K562 (cell line): ENCODE measurements around the gene PPM1H. TPM values are rescaled to one million over a fixed set of nuclear protein-coding genes. Genes with fewer than 3 reads are reported as not detected.
A peak's percentile ranks its signal among the peaks of the same experiment; 100 is the strongest.

Source experiments
- ESRRA ChIP-seq: fragments of 450-650 bp; IDR thresholded peaks from 2 replicates; pipeline ENCODE4 v1.6.1; 2014; ENCODE audit warnings: low read depth, mild to moderate bottlenecking, moderate library complexity, borderline replicate concordance
- HNRNPL ChIP-seq: fragments of 200-400 bp; formaldehyde crosslinking; IDR thresholded peaks from 2 replicates; pipeline ENCODE4 v1.6.1; 2017; ENCODE audit warnings: low read depth, mild to moderate bottlenecking, low read length
- PHF8 ChIP-seq: fragments of 200-600 bp; sonication (generic); IDR thresholded peaks from 2 replicates; pipeline ENCODE4 v1.6.1; 2012; ENCODE audit warnings: mixed run types, mild to moderate bottlenecking, inconsistent platforms, low read length, moderate library complexity, borderline replicate concordance
- POLR2G ChIP-seq: fragments of 200-400 bp; formaldehyde crosslinking; IDR thresholded peaks from 2 replicates; pipeline ENCODE4 v1.6.1; 2017; ENCODE audit warnings: low read depth, mild to moderate bottlenecking, antibody characterized with exemption, low read length, moderate library complexity
- POLR2H ChIP-seq: IDR thresholded peaks from 2 replicates; pipeline ENCODE4 v1.6.1; 2016; ENCODE audit warnings: missing genetic modification characterization, low read depth, mild to moderate bottlenecking, control low read depth, missing compliant biosample characterization, moderate library complexity
- POLR3A ChIP-seq: IDR thresholded peaks from 2 replicates; pipeline ENCODE4 v1.6.1; 2011; ENCODE audit warnings: borderline replicate concordance, mild to moderate bottlenecking, moderate library complexity; ENCODE audit not compliant: insufficient read length, insufficient read depth; ENCODE audit errors: extremely low read depth
- RBFOX2 ChIP-seq: fragments of 200-400 bp; formaldehyde crosslinking; IDR thresholded peaks from 2 replicates; pipeline ENCODE4 v1.6.1; 2017; ENCODE audit warnings: low read depth, mild to moderate bottlenecking, low read length, moderate library complexity
- SIRT6 ChIP-seq: IDR thresholded peaks from one replicate; pipeline ENCODE4 v1.6.1; 2012; ENCODE audit warnings: low read depth, mild to moderate bottlenecking, control low read depth, inconsistent platforms, low read length, moderate library complexity
- SP1 ChIP-seq: sonication (generic); formaldehyde crosslinking; IDR thresholded peaks from 2 replicates; pipeline ENCODE4 v1.8.1; 2022; ENCODE audit warnings: mild to moderate bottlenecking, missing genetic modification reagents
- TBL1XR1 ChIP-seq, 2 experiments: IDR thresholded peaks; 2 replicates each; pipeline ENCODE4 v1.6.1; 2012; ENCODE audit warnings: improper control_type of control experiment in 2 of 2, low read length in 2 of 2, mild to moderate bottlenecking in 1 of 2
- polyA plus RNA-seq, 8 experiments: library from polyadenylated mRNA; depleted of rRNA in 4 of 8; stranded (reverse) in 5 of 8; unstranded in 3 of 8; fragments of >200 nt; fragmentation: Nextera tagmentation in 2 of 8; fragmentation: Illumina TruSeq in 1 of 8; extraction: Ambion mirVana in 2 of 8; extraction: Trizol in 1 of 8; gene quantifications; 2 replicates each; pipeline versions ENCODE4 v1.2.1 to v1.2.3, GENCODE V29; 2011 to 2014; ENCODE audit warnings: inconsistent platforms in 1 of 8, missing spikeins in 1 of 8
- total RNA-seq, 7 experiments: library from RNA; depleted of rRNA in 6 of 7; stranded (reverse); fragments of >200 nt in 6 of 7; fragmentation: Illumina TruSeq in 2 of 7; extraction: Trizol in 2 of 7; gene quantifications; 2 replicates each; pipeline versions ENCODE4 v1.2.1 to v1.2.3, GENCODE V29; 2011 to 2021; ENCODE audit warnings: low replicate concordance in 1 of 7
- TF ChIP-seq, protein P1 (sequence below): fragments of 250-450 bp; sonication (Bioruptor Pico); IDR thresholded peaks from 2 replicates; pipeline ENCODE4 v1.4.0; 2020; ENCODE audit warnings: mild to moderate bottlenecking, moderate library complexity, borderline replicate concordance
- TF ChIP-seq, protein P2 (sequence below): fragments of 250-450 bp; sonication (Bioruptor Pico); IDR thresholded peaks from 2 replicates; pipeline ENCODE4 v1.8.0; 2022; ENCODE audit warnings: inconsistent platforms, mild to moderate bottlenecking, moderate library complexity, borderline replicate concordance
- TF ChIP-seq, protein P3 (sequence below): fragments of 250-450 bp; sonication (Bioruptor Pico); IDR thresholded peaks from 2 replicates; pipeline ENCODE4 v1.4.0; 2020; ENCODE audit warnings: borderline replicate concordance
- TF ChIP-seq, protein P4 (sequence below): sonication (generic); formaldehyde crosslinking; IDR thresholded peaks from 2 replicates; pipeline ENCODE4 v1.8.1; 2023; ENCODE audit warnings: mild to moderate bottlenecking, missing genetic modification reagents
- TF ChIP-seq, protein P5 (sequence below), 2 experiments: IDR thresholded peaks; 2 replicates each; pipeline ENCODE4 v1.6.1; 2012; ENCODE audit warnings: improper control_type of control experiment in 2 of 2, low read depth in 2 of 2, low read length in 2 of 2, borderline replicate concordance in 1 of 2

The PPM1H gene
- total and polyA plus RNA-seq, 9 of the 15 experiments (the other 6 are each of a cell fraction or from before 2014, with no cell fraction given): 5.3 to 29.3 (median 11.3) TPM

DNA sequence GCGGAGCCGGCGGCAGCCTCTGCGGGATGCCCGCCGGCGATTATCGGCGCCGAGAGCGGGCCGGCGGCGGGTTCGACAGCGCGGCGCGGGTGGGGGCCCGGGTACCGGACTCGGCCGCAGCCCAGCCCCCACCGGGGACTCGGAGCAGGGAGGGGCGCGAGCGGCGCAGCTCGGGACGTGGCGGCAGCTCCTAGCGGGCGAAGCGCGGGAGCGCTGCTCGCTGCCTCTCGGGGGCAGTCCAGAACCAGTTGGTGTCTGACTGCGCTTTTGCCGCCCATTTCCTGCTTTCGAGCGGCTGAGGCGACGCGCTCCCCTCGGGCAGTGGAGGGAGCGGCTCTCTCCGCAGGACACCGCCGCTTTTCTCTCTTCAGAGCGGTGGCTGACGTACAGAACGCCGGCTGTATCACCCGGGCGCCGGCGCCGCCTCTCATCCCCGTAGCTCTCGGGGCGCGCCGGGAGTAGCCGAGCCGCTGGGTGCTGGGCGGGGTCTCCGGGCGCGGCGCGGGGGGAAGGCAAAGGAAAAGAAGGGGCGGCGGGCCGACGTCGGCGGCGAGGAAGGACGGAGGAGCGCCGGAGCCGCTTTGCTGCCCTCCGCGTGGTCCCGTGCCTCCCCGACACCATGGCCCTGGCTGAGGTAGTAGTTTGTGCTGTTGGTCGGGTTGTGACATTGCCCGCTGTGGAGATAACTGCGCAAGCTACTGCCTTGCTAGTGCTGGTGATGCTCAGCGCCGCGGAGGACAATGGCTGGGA, 331.7 kb downstream of the PPM1H start (continued):
- TF ChIP-seq, protein P1, sequence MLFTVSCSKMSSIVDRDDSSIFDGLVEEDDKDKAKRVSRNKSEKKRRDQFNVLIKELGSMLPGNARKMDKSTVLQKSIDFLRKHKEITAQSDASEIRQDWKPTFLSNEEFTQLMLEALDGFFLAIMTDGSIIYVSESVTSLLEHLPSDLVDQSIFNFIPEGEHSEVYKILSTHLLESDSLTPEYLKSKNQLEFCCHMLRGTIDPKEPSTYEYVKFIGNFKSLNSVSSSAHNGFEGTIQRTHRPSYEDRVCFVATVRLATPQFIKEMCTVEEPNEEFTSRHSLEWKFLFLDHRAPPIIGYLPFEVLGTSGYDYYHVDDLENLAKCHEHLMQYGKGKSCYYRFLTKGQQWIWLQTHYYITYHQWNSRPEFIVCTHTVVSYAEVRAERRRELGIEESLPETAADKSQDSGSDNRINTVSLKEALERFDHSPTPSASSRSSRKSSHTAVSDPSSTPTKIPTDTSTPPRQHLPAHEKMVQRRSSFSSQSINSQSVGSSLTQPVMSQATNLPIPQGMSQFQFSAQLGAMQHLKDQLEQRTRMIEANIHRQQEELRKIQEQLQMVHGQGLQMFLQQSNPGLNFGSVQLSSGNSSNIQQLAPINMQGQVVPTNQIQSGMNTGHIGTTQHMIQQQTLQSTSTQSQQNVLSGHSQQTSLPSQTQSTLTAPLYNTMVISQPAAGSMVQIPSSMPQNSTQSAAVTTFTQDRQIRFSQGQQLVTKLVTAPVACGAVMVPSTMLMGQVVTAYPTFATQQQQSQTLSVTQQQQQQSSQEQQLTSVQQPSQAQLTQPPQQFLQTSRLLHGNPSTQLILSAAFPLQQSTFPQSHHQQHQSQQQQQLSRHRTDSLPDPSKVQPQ (CRISPR knock-in tag): no peak
- peak; percentile 56 for TF ChIP-seq SP1 (CRISPR knock-in tag)
- TF ChIP-seq, protein P2, sequence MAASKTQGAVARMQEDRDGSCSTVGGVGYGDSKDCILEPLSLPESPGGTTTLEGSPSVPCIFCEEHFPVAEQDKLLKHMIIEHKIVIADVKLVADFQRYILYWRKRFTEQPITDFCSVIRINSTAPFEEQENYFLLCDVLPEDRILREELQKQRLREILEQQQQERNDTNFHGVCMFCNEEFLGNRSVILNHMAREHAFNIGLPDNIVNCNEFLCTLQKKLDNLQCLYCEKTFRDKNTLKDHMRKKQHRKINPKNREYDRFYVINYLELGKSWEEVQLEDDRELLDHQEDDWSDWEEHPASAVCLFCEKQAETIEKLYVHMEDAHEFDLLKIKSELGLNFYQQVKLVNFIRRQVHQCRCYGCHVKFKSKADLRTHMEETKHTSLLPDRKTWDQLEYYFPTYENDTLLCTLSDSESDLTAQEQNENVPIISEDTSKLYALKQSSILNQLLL: no peak
- TF ChIP-seq POLR2H: peak; percentile 41; the same call in 1 of the 2 replicates
- TF ChIP-seq, protein P3, sequence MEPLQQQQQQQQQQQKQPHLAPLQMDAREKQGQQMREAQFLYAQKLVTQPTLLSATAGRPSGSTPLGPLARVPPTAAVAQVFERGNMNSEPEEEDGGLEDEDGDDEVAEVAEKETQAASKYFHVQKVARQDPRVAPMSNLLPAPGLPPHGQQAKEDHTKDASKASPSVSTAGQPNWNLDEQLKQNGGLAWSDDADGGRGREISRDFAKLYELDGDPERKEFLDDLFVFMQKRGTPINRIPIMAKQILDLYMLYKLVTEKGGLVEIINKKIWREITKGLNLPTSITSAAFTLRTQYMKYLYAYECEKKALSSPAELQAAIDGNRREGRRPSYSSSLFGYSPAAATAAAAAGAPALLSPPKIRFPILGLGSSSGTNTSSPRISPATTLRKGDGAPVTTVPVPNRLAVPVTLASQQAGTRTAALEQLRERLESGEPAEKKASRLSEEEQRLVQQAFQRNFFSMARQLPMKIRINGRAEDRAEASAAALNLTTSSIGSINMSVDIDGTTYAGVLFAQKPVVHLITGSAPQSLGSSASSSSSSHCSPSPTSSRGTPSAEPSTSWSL (CRISPR knock-in tag): no peak
- peak; percentile 75 for TF ChIP-seq HNRNPL
- TF ChIP-seq RBFOX2: peak; percentile 96
- peak; percentile 50; the same call in 1 of the 2 replicates for TF ChIP-seq PHF8
- TF ChIP-seq, protein P4, sequence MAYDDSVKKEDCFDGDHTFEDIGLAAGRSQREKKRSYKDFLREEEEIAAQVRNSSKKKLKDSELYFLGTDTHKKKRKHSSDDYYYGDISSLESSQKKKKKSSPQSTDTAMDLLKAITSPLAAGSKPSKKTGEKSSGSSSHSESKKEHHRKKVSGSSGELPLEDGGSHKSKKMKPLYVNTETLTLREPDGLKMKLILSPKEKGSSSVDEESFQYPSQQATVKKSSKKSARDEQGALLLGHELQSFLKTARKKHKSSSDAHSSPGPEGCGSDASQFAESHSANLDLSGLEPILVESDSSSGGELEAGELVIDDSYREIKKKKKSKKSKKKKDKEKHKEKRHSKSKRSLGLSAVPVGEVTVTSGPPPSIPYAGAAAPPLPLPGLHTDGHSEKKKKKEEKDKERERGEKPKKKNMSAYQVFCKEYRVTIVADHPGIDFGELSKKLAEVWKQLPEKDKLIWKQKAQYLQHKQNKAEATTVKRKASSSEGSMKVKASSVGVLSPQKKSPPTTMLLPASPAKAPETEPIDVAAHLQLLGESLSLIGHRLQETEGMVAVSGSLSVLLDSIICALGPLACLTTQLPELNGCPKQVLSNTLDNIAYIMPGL (CRISPR knock-in tag): 0 out of 2 replicates have a peak, but pooled peaks have one; percentile 35
- TF ChIP-seq ESRRA: 0 out of 2 replicates have a peak, but pooled peaks have one; percentile 10
- TF ChIP-seq, protein P5, sequence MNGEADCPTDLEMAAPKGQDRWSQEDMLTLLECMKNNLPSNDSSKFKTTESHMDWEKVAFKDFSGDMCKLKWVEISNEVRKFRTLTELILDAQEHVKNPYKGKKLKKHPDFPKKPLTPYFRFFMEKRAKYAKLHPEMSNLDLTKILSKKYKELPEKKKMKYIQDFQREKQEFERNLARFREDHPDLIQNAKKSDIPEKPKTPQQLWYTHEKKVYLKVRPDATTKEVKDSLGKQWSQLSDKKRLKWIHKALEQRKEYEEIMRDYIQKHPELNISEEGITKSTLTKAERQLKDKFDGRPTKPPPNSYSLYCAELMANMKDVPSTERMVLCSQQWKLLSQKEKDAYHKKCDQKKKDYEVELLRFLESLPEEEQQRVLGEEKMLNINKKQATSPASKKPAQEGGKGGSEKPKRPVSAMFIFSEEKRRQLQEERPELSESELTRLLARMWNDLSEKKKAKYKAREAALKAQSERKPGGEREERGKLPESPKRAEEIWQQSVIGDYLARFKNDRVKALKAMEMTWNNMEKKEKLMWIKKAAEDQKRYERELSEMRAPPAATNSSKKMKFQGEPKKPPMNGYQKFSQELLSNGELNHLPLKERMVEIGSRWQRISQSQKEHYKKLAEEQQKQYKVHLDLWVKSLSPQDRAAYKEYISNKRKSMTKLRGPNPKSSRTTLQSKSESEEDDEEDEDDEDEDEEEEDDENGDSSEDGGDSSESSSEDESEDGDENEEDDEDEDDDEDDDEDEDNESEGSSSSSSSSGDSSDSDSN (IDR thresholded peaks at IDR 0.05; ENCODE audit: borderline replicate concordance in 1 of 2, low read depth in 2 of 2, low read length in 2 of 2): peak; percentile 88 to 91
- peak in 1 of 2 experiments; percentile 49; a peak in 1 of 4 replicates for TF ChIP-seq TBL1XR1 (IDR thresholded peaks at IDR 0.05; ENCODE audit: low read length in 2 of 2)
- TF ChIP-seq POLR3A: no peak
- TF ChIP-seq POLR2G: peak; percentile 90
- no peak for TF ChIP-seq SIRT6
